ENCODE data around the gene NAE1.
"Not testable (repeated sequence)": the region's sequence is repeated elsewhere in the genome, so short reads cannot be mapped to it uniquely, and the experiment has no call there.

NAE1 gene

GRCh38 chr16:66801320-66802105, 29.3 kb downstream of the NAE1 start, which contains the start of gene TERB1:
TERB1 (minus strand) TSS chr16:66801584; CDS start chr16:66796798, 4,786 bp downstream.
- no peak for DNase-seq (ENCODE audit: low spot score)

- DNase-seq (ENCODE audit: low spot score): no peak
Observed at GRCh38 chr16:66800856-66801255, 29.9 kb downstream of the NAE1 start.

- no peak for DNase-seq (ENCODE audit: low spot score)
Observed at GRCh38 chr16:66798161-66798560, 32.6 kb downstream of the NAE1 start.

DNA sequence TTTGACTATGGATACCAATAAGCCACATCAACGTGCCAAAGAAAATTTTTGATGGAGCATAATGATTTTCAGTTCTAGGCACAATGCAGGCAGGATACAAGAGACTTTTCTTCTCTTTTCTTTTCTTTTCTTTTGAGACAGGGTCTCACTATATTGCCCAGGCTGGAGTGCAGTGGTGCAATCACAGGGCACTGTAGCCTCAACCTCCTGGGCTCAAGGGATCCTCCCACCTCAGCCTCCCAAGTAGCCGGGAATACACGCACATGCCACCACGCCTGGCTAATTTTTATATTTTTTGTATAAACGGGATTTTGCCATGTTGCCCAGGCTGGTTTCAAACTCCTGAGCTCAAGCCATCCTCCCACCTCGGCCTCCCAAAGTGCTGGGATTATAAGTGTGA, 36.8 kb downstream of the NAE1 start:
- not testable (repeated sequence) for DNase-seq (ENCODE audit: low spot score)

DNA sequence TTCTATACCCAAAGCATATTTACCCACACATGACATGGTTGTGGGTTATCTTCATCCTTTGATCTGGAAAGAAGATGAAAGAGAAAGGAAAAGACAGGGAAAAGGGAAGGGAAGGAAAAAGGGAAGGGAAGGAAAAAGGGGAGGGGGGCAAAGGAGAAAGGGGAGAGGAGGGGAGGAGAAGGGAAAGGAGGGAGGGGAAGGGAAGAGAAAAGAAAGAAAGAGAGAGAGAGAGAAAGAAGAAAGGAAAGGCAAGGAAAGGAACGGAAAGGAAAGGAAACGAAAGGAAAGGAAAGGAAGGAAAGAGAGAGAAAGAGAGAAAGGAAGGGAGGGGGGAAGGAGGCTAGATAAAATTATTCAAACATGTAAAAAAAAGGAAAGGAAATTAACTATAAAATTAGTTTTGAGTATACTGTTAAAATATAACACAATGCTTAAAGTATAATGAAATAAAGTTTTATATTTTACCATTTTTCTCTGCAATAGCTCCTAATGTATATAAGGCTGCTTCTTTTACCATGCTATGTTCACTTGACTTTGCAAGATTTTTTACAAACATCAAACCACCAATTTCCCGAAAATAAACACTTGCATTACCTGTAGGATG, 40.5 kb downstream of the NAE1 start:
- no peak for DNase-seq (ENCODE audit: low spot score)

DNA sequence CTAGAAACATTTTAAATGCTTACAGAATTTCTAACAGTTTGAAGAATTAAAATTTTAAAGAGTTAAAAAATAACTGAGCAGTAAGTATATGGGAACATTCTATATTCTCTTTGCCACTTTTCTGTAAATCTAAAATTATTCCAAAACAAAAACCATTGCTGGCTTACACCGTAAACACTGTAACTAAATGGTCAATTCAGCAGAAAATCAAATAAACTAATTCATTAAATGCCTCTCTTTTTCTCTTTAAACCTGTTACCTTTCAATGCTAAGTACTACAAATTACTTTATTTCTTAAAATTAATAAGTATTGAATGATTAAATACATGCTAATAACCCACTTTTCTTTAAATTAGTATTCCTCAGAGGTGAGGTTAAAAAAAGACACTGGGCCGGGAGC, 43.3 kb downstream of the NAE1 start:
- no peak for DNase-seq (ENCODE audit: low spot score)

DNA sequence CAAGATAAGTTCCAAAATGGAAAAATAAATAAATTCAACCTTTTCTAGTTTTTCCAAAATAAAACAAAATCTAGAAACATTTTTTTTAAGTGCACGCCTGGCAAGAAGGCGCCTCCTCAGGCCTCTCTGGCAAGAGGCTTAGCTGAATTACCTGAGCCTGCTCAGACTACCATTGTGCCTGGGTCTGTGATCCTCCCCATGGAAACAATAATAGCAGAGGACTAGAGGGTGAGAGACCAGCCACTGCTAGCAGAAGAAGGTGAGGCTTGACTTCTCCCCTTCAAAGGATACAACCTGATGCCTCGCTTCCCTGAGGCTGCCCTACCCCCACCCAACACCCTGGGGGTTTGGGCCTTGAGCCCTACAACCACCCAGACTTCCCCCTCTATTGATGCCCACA, 44.2 kb downstream of the NAE1 start:
- no peak for DNase-seq (ENCODE audit: low spot score)

- DNase-seq (ENCODE audit: low spot score): no peak
Observed at GRCh38 chr16:66776457-66776856, 54.3 kb downstream of the NAE1 start.

DNA sequence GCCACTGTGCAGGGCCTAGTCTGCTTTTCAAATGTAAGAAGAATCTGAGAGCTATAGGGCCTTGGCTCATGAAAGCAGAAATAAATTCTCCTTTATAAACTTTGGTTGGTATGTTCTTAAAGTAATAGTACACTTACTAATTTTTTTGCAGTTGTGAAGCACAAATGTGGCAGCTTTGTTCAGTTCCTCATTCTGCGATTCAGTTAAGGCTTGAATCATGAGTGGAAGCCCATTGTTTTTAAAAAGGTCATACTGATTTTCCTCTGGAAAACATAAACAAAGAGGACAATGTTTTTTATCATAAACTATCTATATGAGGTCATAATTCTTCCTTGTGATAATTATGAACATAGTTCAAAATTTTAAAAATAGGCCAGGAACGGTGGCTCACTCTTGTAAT, 55.8 kb downstream of the NAE1 start:
- no peak for DNase-seq (ENCODE audit: low spot score)

- DNase-seq (ENCODE audit: low spot score): no peak
Observed at GRCh38 chr16:66758086-66758485, 72.7 kb downstream of the NAE1 start.

DNA sequence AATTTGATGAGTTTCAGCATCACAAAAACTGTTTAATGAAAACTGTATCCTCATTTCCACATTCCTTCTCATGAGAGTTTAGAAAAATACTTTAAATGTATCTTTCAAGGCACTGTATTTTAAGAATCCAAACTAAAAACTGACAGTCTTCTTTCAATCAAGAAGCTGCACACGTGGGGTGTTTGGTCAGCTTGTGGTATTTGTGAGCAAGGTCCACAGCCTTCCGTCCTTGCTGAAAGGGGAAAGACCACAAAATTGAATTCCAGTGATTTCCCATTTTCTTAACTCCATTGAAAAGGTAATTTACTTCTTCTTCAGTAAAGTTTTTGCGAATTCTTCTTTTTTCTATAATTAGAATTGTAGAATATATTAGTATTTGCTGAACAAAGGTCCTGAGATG, 76.0 kb downstream of the NAE1 start:
- no peak for DNase-seq (ENCODE audit: low spot score)

GRCh38 chr16:66754211-66754610, 76.6 kb downstream of the NAE1 start:
- DNase-seq (ENCODE audit: low spot score): no peak

GRCh38 chr16:66752958-66753357, 77.8 kb downstream of the NAE1 start:
- no peak for DNase-seq (ENCODE audit: low spot score)
